Endothelial cell of umbilical vein (primary cell): Measurements from ENCODE around the gene ENPP5. TPM values are rescaled to one million over a fixed set of nuclear protein-coding genes. Genes with fewer than 3 reads are reported as not detected.

Source experiments
- BruUV-seq: library from RNA; stranded (reverse); fragments of 400-500 nt; replicated peaks from 2 replicates; lab custom pipeline; 2021; lab: Mats Ljungman, UMichigan
- CTCF ChIA-PET: fragments of 300-600, 350-600 bp; sonication (Branson Sonifier 250); formaldehyde crosslinking; loops from one replicate; lab custom pipeline; 2021; ENCODE audit warnings: antibody characterized with exemption, inconsistent platforms; lab: Charles Lee
- POLR2A ChIA-PET: fragments of 300-600, 350-600 bp; sonication (Branson Sonifier 250); formaldehyde crosslinking; loops from one replicate; lab custom pipeline; 2021; ENCODE audit warnings: antibody characterized with exemption, inconsistent platforms; lab: Charles Lee
- DNase-seq: peaks from one replicate; pipeline ENCODE4 v3.0.0-alpha.2; 2011; ENCODE audit warnings: low read depth, low spot score
- FAIRE-seq: peaks from 2 replicates; lab custom pipeline; 2011; peaks lifted over from hg19 to GRCh38; lab: Jason Lieb, UNC
- H2AFZ ChIP-seq: 2 replicates; pipeline ENCODE4 v1.6.0; 2012; ENCODE audit warnings: low read depth, low read length, control low read depth, inconsistent platforms
- H3K27ac ChIP-seq: 2 replicates; pipeline ENCODE4 v1.5.1; 2011; ENCODE audit warnings: low read depth, mild to moderate bottlenecking, control low read depth, low read length, moderate library complexity; ENCODE audit not compliant: insufficient read depth
- H3K27me3 ChIP-seq, 2 experiments: 2 replicates each; pipeline versions ENCODE4 v1.6.0 to v1.6.1; 2011; ENCODE audit warnings: low read length in 2 of 2, mixed read lengths in 1 of 2; ENCODE audit not compliant: control insufficient read depth in 2 of 2, insufficient read depth in 2 of 2
- H3K36me3 ChIP-seq, 2 experiments: 2 replicates in 1 of 2; 3 replicates in 1 of 2; pipeline ENCODE4 v1.5.1; 2011; ENCODE audit warnings: low read length in 2 of 2, mild to moderate bottlenecking in 1 of 2, moderate library complexity in 1 of 2; ENCODE audit not compliant: control insufficient read depth in 2 of 2, insufficient read depth in 2 of 2; ENCODE audit errors: extremely low read depth in 1 of 2
- H3K4me1 ChIP-seq: 3 replicates; pipeline ENCODE4 v1.5.1; 2011; ENCODE audit warnings: mild to moderate bottlenecking, low read length; ENCODE audit not compliant: control insufficient read depth, insufficient read depth; ENCODE audit errors: extremely low read depth
- H3K4me2 ChIP-seq: 2 replicates; pipeline ENCODE4 v1.6.1; 2011; ENCODE audit warnings: low read length, control low read depth, mixed read lengths; ENCODE audit not compliant: insufficient read depth
- H3K4me3 ChIP-seq, 3 experiments: fragments of 200-600 bp in 1 of 3; sonication (generic), shearing (Covaris generic) in 1 of 3; replicated peaks in 1 of 3; 2 replicates each; pipeline ENCODE4 v1.5.1; 2011 to 2016; ENCODE audit warnings: control low read depth in 3 of 3, low read length in 3 of 3, mild to moderate bottlenecking in 2 of 3, inconsistent platforms in 1 of 3, low read depth in 1 of 3, moderate library complexity in 1 of 3; ENCODE audit not compliant: insufficient read depth in 1 of 3
- H3K79me2 ChIP-seq: 2 replicates; pipeline ENCODE4 v1.6.0; 2012; ENCODE audit warnings: low read length, inconsistent platforms; ENCODE audit not compliant: control insufficient read depth, insufficient read depth
- H3K9ac ChIP-seq: replicated peaks from 2 replicates; pipeline ENCODE3; 2011; ENCODE audit warnings: low read length, control low read depth; ENCODE audit not compliant: insufficient read depth; ENCODE audit errors: extremely low read depth
- H3K9me1 ChIP-seq: replicated peaks from 3 replicates; pipeline ENCODE4 v1.6.0; 2011; ENCODE audit warnings: mild to moderate bottlenecking, low read length; ENCODE audit not compliant: control insufficient read depth, insufficient read depth; ENCODE audit errors: extremely low read depth
- H3K9me3 ChIP-seq: replicated peaks from 2 replicates; pipeline ENCODE4 v1.5.1; 2012; ENCODE audit warnings: low read length, inconsistent platforms; ENCODE audit not compliant: control insufficient read depth, insufficient read depth
- H4K20me1 ChIP-seq: replicated peaks from 2 replicates; pipeline ENCODE3; 2011; ENCODE audit warnings: mild to moderate bottlenecking, low read length; ENCODE audit not compliant: control insufficient read depth, insufficient read depth; ENCODE audit errors: extremely low read depth
- EZH2 ChIP-seq: IDR thresholded peaks from 2 replicates; pipeline ENCODE4 v1.6.1; 2012; ENCODE audit warnings: borderline replicate concordance, low read depth, mild to moderate bottlenecking, moderate library complexity, low read length, inconsistent platforms; ENCODE audit not compliant: severe bottlenecking
- MAX ChIP-seq: IDR thresholded peaks from 2 replicates; pipeline ENCODE4 v1.6.1; 2011; ENCODE audit not compliant: insufficient read depth, insufficient read length
- MYC ChIP-seq: IDR thresholded peaks from one replicate; pipeline ENCODE4 v1.6.1; 2011; ENCODE audit warnings: mild to moderate bottlenecking, low read depth, low read length
- dilution Hi-C: fragments of 300-500 bp; cut with MboI; formaldehyde crosslinking; loops from one replicate; pipeline ENCODE4 v1.15.0; 2019; ENCODE audit warnings: low sequenced_read_pairs; ENCODE audit not compliant: extremely low pct_ligation_motif_present
- intact Hi-C: fragments of 100-400 bp; cut with micrococcal nuclease; formaldehyde crosslinking; loops from one replicate; pipeline ENCODE4 v1.10.0; 2022
- polyA plus RNA-seq, 4 experiments: library from polyadenylated mRNA; depleted of rRNA in 3 of 4; stranded (reverse) in 3 of 4; unstranded in 1 of 4; fragments of >200 nt; gene quantifications; 2 replicates each; pipeline versions ENCODE4 v1.2.1 to v1.2.3, GENCODE V29; 2011 to 2012; ENCODE audit warnings: missing spikeins in 1 of 4
- total RNA-seq: library from RNA; stranded (reverse); gene quantifications from 2 replicates; pipeline ENCODE4 v1.2.3, GENCODE V29; 2021

ENPP5 gene
- total and polyA plus RNA-seq, 2 donors (not counting 3 experiments of a cell fraction or from before 2014, with no cell fraction given): not detected

GRCh38 chr6:46113370-46113769, 57.4 kb downstream of the ENPP5 start:
- no TSS peak for BruUV-seq
- Histone ChIP-seq H3K9me1 (no peaks in the 10 kb centered on the region), H3K27me3 (no peaks in the 10 kb centered on the region), H2AFZ (no peak overlapping the region), H3K27ac (no peak overlapping the region), H3K9me3 (no peaks in the 10 kb centered on the region), H3K36me3 (no peaks in the 10 kb centered on the region), H3K4me2 (no peak overlapping the region), H3K79me2 (no peaks in the 10 kb centered on the region), H3K9ac (no peak overlapping the region), H3K4me3 (no peak overlapping the region), H3K4me1 (no peaks in the 10 kb centered on the region), H4K20me1 (no peaks in the 10 kb centered on the region)
- ChIA-PET POLR2A (no interaction called here), CTCF (interaction anchor here (2.4 kb wide), 1 partner anchor 23 kb away, joined by 7 read pairs; no protein-coding TSS in a partner anchor)
- dilution Hi-C loops (no loop called here), intact Hi-C loops (no loop called here)
- no peak for DNase-seq
- FAIRE-seq: no peak
- TF ChIP-seq MAX (no peak), MYC (no peak), EZH2 (no peak)

Other genes starting within 250 kb of the ENPP5 start
- 0.07 and 0.14 TPM in 2 replicates for gene CLIC5, start 155.1 kb downstream of the ENPP5 start, total RNA-seq
- not detected in 2 replicates for gene CLIC5, start 155.1 kb downstream of the ENPP5 start, polyA plus RNA-seq
- 3.9 and 4.5 TPM in 2 replicates for gene ENPP4, start 41.0 kb downstream of the ENPP5 start, total RNA-seq
- gene ENPP4, start 41.0 kb downstream of the ENPP5 start, polyA plus RNA-seq: 1.4 and 1.5 TPM in 2 replicates